ENCODE data around the gene GLIS2. TPM values are rescaled to one million over a fixed set of nuclear protein-coding genes. Genes with fewer than 3 reads are reported as not detected.
A peak's percentile ranks its signal among the peaks of the same experiment; 100 is the strongest.

GLIS2 gene
- total RNA-seq, 1 experiment from 2014 or later = 22.1 TPM

DNA sequence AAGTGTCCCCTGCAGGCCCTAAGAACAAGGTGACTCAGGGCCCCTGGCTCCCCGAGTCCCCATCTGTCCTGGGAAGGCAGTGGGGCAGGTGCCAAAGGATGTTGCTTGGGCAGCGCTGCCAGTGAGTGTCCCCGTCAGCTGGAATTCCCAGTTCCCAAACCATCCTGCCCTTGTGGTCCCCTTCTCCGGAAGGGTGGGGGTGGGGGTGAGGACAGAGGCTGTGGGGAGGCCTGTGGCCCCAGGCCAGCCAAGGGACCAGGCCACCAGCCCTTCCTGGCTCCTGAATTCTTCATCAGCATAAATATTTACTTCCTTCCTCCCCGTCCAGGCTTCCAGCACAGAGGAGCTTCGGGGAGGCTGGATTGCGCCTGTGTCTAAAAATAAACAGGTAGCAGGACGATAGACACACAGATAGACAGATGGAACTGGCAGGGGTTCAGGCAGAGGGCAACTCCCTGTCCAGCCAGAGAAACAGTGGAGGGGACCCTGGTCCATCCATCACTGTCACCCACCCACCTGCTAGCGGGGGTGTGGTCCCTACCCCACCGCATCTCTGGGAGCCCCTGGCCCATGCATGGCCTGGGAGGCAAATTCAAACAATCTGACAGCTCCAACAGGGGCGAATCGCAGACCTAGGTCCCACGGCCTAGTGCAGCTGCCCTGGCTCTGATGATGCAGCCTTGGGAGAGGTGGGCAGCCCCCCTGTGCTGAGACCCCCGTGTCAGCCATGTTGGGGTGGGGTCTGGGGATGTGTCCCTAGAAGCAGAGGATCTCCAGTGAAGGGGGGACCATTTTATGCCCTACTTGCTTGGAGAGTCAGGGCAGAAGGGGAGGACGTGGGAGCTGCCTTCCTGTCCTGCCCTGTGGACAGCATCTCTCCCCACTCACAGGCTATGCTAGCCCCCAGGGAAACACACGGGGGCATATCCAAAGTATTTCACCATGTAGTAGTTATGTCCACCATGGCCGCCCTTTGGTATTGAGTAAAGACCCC lies 13.2 kb downstream of the GLIS2 start:
- peaks cover 8% of the 10 kb centered on the region for H3K4me1 Mint-ChIP-seq (ENCODE audit: low read depth, unreplicated experiment)
- no peaks in the 10 kb centered on the region for H3K27me3 Mint-ChIP-seq (ENCODE audit: unreplicated experiment)
- DNase-seq = no peak
- H3K4me3 Mint-ChIP-seq (ENCODE audit: low read depth, unreplicated experiment) = peak overlapping the region; percentile 68
- H3K9me3 Mint-ChIP-seq (ENCODE audit: low read depth, unreplicated experiment) = no peaks in the 10 kb centered on the region
- intact Hi-C loops (cut with micrococcal nuclease; ENCODE audit: unreplicated experiment) = no loop called here
- peaks cover 24% of the 10 kb centered on the region for H3K36me3 Mint-ChIP-seq (ENCODE audit: insufficient read depth, unreplicated experiment)
- CTCF ChIA-PET = interaction anchor here (0.6 to 6.3 kb wide), 16 partner anchors 12 to 360 kb away, joined by 3 to 89 read pairs (median 8); partner anchors contain the start of genes GLIS2 and TFAP4
- TF ChIP-seq, protein P1, sequence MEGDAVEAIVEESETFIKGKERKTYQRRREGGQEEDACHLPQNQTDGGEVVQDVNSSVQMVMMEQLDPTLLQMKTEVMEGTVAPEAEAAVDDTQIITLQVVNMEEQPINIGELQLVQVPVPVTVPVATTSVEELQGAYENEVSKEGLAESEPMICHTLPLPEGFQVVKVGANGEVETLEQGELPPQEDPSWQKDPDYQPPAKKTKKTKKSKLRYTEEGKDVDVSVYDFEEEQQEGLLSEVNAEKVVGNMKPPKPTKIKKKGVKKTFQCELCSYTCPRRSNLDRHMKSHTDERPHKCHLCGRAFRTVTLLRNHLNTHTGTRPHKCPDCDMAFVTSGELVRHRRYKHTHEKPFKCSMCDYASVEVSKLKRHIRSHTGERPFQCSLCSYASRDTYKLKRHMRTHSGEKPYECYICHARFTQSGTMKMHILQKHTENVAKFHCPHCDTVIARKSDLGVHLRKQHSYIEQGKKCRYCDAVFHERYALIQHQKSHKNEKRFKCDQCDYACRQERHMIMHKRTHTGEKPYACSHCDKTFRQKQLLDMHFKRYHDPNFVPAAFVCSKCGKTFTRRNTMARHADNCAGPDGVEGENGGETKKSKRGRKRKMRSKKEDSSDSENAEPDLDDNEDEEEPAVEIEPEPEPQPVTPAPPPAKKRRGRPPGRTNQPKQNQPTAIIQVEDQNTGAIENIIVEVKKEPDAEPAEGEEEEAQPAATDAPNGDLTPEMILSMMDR (IDR thresholded peaks at IDR 0.05; ENCODE audit: unreplicated experiment) = no peak
- no TSS peak for BruUV-seq (replicated peaks)
- no peak overlapping the region for H3K27ac Mint-ChIP-seq (ENCODE audit: unreplicated experiment)

- H3K36me3 Mint-ChIP-seq (ENCODE audit: insufficient read depth, unreplicated experiment) = peaks cover 34% of the 10 kb centered on the region
- BruUV-seq (replicated peaks) = no TSS peak
- CTCF ChIA-PET = interaction anchor here (0.6 to 6.3 kb wide), 12 partner anchors 13 to 347 kb away, joined by 3 to 89 read pairs (median 4); partner anchors contain the start of gene TFAP4
- H3K4me1 Mint-ChIP-seq (ENCODE audit: low read depth, unreplicated experiment) = peaks cover 8% of the 10 kb centered on the region
- H3K4me3 Mint-ChIP-seq (ENCODE audit: low read depth, unreplicated experiment) = no peak overlapping the region
- H3K27me3 Mint-ChIP-seq (ENCODE audit: unreplicated experiment) = no peaks in the 10 kb centered on the region
- no peak overlapping the region for H3K27ac Mint-ChIP-seq (ENCODE audit: unreplicated experiment)
- intact Hi-C loops (cut with micrococcal nuclease; ENCODE audit: unreplicated experiment) = loop anchor here (1.0 kb wide), 2 partner anchors 42 to 130 kb away; no protein-coding TSS in a partner anchor
- TF ChIP-seq, protein P1 (IDR thresholded peaks at IDR 0.05; ENCODE audit: unreplicated experiment) = peak; percentile 99
- no peaks in the 10 kb centered on the region for H3K9me3 Mint-ChIP-seq (ENCODE audit: low read depth, unreplicated experiment)
- DNase-seq = peak; percentile 96
Observed at GRCh38 chr16:4330277-4330874, 14.5 kb downstream of the GLIS2 start.

DNA sequence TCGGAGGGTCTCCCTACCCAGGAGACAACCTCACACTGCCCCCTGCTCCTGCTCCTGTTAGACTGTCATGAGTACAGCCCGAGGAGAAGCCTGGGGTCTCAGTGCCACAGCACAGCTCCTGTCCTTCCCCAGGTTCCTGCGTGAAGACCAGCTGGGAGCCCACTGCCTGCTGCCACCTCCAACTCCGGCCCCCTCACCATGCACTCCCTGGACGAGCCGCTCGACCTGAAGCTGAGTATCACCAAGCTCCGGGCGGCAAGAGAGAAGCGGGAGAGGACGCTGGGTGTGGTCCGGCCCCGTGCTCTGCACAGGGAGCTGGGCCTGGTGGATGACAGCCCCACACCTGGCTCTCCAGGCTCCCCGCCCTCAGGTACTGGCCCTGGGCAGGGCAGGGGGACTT lies 16.2 kb downstream of the GLIS2 start:
- no peak overlapping the region for H3K4me3 Mint-ChIP-seq (ENCODE audit: low read depth, unreplicated experiment)
- DNase-seq = no peak
- no peaks in the 10 kb centered on the region for H3K27me3 Mint-ChIP-seq (ENCODE audit: unreplicated experiment)
- CTCF ChIA-PET = interaction anchor here (1.0 to 6.3 kb wide), 3 partner anchors 38 to 349 kb away, joined by 3 to 89 read pairs (median 7); no protein-coding TSS in a partner anchor
- peaks cover 45% of the 10 kb centered on the region for H3K36me3 Mint-ChIP-seq (ENCODE audit: insufficient read depth, unreplicated experiment)
- TF ChIP-seq, protein P1 (IDR thresholded peaks at IDR 0.05; ENCODE audit: unreplicated experiment) = no peak
- no peaks in the 10 kb centered on the region for H3K9me3 Mint-ChIP-seq (ENCODE audit: low read depth, unreplicated experiment)
- intact Hi-C loops (cut with micrococcal nuclease; ENCODE audit: unreplicated experiment) = no loop called here
- BruUV-seq (replicated peaks) = no TSS peak
- peaks cover 8% of the 10 kb centered on the region for H3K4me1 Mint-ChIP-seq (ENCODE audit: low read depth, unreplicated experiment)
- no peak overlapping the region for H3K27ac Mint-ChIP-seq (ENCODE audit: unreplicated experiment)

DNA sequence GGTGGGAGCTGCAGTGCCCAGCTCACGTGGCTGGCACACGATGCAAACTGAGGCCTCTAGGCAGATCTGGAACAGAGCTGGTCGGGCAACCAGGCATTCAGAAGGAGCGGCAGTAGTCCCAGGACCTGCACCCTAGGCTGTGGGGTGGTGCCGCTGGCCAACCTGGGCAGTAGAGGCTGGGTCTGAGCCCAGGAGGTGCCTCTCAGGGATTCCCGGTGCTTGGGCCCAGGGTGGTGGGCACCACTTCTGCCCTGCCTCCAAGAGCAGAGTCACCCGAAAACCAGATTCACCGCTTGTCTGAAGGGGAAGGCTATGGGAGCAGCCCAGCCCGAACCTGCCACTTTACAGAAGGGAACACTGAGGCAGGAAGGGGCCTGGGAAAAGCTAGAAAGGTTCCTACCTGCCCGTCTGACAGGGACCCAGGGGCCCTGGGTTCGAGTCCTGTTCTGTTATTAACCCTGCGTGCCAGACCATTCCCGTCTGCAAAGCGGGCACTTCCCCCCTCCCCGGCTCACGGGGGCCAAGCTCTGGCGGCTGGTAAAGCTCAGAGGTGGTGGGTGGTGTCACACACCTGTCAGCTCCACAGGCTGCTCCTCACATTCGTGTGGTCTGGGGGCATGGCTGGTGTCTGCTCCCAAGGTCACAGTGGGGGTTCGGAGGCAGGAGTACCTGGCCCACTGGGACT lies 16.9 kb downstream of the GLIS2 start:
- BruUV-seq (replicated peaks) = no TSS peak
- no peak for DNase-seq
- Mint-ChIP-seq H3K27ac (ENCODE audit: unreplicated experiment) (no peak overlapping the region), H3K36me3 (ENCODE audit: insufficient read depth, unreplicated experiment) (peaks cover 51% of the 10 kb centered on the region), H3K9me3 (ENCODE audit: low read depth, unreplicated experiment) (no peaks in the 10 kb centered on the region), H3K4me3 (ENCODE audit: low read depth, unreplicated experiment) (no peak overlapping the region), H3K4me1 (ENCODE audit: low read depth, unreplicated experiment) (peaks cover 8% of the 10 kb centered on the region), H3K27me3 (ENCODE audit: unreplicated experiment) (no peaks in the 10 kb centered on the region)
- intact Hi-C loops (cut with micrococcal nuclease; ENCODE audit: unreplicated experiment) = no loop called here
- TF ChIP-seq, protein P1 (IDR thresholded peaks at IDR 0.05; ENCODE audit: unreplicated experiment) = no peak
- CTCF ChIA-PET = interaction anchor here (1.0 to 1.6 kb wide), 2 partner anchors 9 to 39 kb away, joined by 3 to 6 read pairs; no protein-coding TSS in a partner anchor
